ENCODE results near the gene IFT122. TPM values are rescaled to one million over a fixed set of nuclear protein-coding genes. Genes with fewer than 3 reads are reported as not detected.

Gene IFT122
- total and polyA plus RNA-seq, 2 experiments from 2014 or later: 10.2 to 38.8 TPM

GRCh38 chr3:129530821-129531220, 90.8 kb downstream of the IFT122 start (continued):
- TF ChIP-seq ZNF462 (CRISPR knock-in tag; IDR thresholded peaks at IDR 0.05): no peak

GRCh38 chr3:129531699-129532098, 91.7 kb downstream of the IFT122 start:
- H3K27me3 ChIP-seq (ENCODE audit: insufficient read depth): no peaks in the 10 kb centered on the region
- TF ChIP-seq, protein P1, sequence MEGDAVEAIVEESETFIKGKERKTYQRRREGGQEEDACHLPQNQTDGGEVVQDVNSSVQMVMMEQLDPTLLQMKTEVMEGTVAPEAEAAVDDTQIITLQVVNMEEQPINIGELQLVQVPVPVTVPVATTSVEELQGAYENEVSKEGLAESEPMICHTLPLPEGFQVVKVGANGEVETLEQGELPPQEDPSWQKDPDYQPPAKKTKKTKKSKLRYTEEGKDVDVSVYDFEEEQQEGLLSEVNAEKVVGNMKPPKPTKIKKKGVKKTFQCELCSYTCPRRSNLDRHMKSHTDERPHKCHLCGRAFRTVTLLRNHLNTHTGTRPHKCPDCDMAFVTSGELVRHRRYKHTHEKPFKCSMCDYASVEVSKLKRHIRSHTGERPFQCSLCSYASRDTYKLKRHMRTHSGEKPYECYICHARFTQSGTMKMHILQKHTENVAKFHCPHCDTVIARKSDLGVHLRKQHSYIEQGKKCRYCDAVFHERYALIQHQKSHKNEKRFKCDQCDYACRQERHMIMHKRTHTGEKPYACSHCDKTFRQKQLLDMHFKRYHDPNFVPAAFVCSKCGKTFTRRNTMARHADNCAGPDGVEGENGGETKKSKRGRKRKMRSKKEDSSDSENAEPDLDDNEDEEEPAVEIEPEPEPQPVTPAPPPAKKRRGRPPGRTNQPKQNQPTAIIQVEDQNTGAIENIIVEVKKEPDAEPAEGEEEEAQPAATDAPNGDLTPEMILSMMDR (conservative IDR thresholded peaks at IDR 0.05; ENCODE audit: low read depth in 2 of 2): no peak
- TF ChIP-seq POLR2AphosphoS5 (IDR thresholded peaks at IDR 0.05; ENCODE audit: low read depth) (no peak), ZNF114 (CRISPR knock-in tag; IDR thresholded peaks at IDR 0.05) (no peak), STAT1 (IDR thresholded peaks at IDR 0.05; ENCODE audit: unreplicated experiment) (no peak), JUNB (IDR thresholded peaks at IDR 0.05; ENCODE audit: unreplicated experiment) (no peak), EZH2 (IDR thresholded peaks at IDR 0.05; ENCODE audit: low read depth, unreplicated experiment) (no peak), NANOG (IDR thresholded peaks at IDR 0.05; ENCODE audit: borderline replicate concordance) (no peak), EZH2phosphoT487 (IDR thresholded peaks at IDR 0.05; ENCODE audit: unreplicated experiment) (no peak), ETS1 (IDR thresholded peaks at IDR 0.05) (no peak), REST (IDR thresholded peaks at IDR 0.05; ENCODE audit: unreplicated experiment) (no peak)
- H3K4me3 ChIP-seq: no peak overlapping the region
- H3K9me3 Mint-ChIP-seq: no peaks in the 10 kb centered on the region
- H3K4me1 Mint-ChIP-seq: peaks cover 34% of the 10 kb centered on the region
- H3K36me3 ChIP-seq (ENCODE audit: insufficient read depth): no peaks in the 10 kb centered on the region
- H3K4me3 Mint-ChIP-seq: no peak overlapping the region; the same call in 2 of the 3 replicates
- no peak for DNase-seq (ENCODE audit: low spot score)
- no peak overlapping the region for H2AFZ ChIP-seq
- no peaks in the 10 kb centered on the region for H3F3A ChIP-seq (replicated peaks; ENCODE audit: low read depth)
- peaks cover 27% of the 10 kb centered on the region for H3K27me3 Mint-ChIP-seq (ENCODE audit: insufficient read depth, low read depth, poor library complexity)
- no peak overlapping the region for H3K4me2 ChIP-seq
- H3K27ac Mint-ChIP-seq: no peak overlapping the region
- no peaks in the 10 kb centered on the region for H3K79me2 ChIP-seq (replicated peaks; ENCODE audit: insufficient read depth)
- H4K20me1 ChIP-seq (replicated peaks; ENCODE audit: insufficient read depth): no peaks in the 10 kb centered on the region
- peaks cover 11% of the 10 kb centered on the region; the same call in 1 of the 2 replicates for H3K4me1 ChIP-seq (ENCODE audit: insufficient read depth)
- H3K36me3 Mint-ChIP-seq (ENCODE audit: low read depth): no peaks in the 10 kb centered on the region; the same call in 2 of the 3 replicates
- ATAC-seq: no peak
- H3K27ac ChIP-seq (ENCODE audit: low read depth): no peak overlapping the region
- H3K9me2 ChIP-seq (ENCODE audit: insufficient read depth): peaks cover 11% of the 10 kb centered on the region; the same call in 1 of the 2 replicates
